ENCODE results near the gene HOXA9. TPM values are rescaled to one million over a fixed set of nuclear protein-coding genes. Genes with fewer than 3 reads are reported as not detected.

HOXA9 gene
- total and polyA plus RNA-seq, 2 experiments from 2014 or later, result not detected

DNA sequence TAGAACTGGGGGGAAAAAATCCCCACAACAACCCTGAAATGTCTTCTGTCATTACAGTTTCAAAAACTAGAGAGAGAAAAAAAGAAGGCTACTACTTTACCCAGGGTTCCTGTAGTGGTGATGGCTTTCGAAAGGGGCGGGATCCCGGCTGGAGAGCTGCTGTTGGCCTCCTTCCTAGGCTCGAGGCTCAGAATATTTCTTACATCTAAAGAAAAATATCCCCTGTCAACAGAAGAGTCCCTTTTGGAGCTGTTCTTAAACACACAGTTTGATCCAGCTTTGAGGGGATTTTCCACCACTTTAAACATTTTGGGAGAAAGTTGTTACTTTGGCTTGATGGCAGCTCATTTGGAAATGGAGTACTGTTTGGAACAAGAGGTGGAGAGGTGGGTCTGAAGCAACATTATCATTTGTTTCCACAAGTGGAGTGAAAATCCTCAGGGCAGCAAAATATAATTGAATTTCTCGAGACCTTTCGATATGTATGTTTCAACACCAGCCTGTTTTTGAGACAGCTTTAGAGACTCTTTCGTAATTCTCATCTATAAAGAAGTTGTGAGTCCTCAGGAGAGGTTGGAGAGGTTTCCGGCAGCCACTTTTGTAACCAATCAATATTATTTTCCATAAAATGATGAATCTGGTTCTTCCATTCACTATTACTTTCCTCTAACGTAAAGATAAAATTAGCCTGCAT is 29.5 kb upstream of the HOXA9 start:
- H3K4me3 ChIP-seq, result no peak overlapping the region
- no peaks in the 10 kb centered on the region for H3K9me3 ChIP-seq (ENCODE audit: low read depth)
- H3K4me1 ChIP-seq (ENCODE audit: low read depth), result no peaks in the 10 kb centered on the region
- H3K27me3 ChIP-seq, result peaks cover 98% of the 10 kb centered on the region
- H3K27ac ChIP-seq, result no peak overlapping the region
- H3K36me3 ChIP-seq, result no peaks in the 10 kb centered on the region
- TF ChIP-seq, protein P1, sequence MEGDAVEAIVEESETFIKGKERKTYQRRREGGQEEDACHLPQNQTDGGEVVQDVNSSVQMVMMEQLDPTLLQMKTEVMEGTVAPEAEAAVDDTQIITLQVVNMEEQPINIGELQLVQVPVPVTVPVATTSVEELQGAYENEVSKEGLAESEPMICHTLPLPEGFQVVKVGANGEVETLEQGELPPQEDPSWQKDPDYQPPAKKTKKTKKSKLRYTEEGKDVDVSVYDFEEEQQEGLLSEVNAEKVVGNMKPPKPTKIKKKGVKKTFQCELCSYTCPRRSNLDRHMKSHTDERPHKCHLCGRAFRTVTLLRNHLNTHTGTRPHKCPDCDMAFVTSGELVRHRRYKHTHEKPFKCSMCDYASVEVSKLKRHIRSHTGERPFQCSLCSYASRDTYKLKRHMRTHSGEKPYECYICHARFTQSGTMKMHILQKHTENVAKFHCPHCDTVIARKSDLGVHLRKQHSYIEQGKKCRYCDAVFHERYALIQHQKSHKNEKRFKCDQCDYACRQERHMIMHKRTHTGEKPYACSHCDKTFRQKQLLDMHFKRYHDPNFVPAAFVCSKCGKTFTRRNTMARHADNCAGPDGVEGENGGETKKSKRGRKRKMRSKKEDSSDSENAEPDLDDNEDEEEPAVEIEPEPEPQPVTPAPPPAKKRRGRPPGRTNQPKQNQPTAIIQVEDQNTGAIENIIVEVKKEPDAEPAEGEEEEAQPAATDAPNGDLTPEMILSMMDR (IDR thresholded peaks at IDR 0.05; ENCODE audit: low read depth, low read length), result no peak
- no peak for DNase-seq (ENCODE audit: low read depth in 1 of 2, low spot score in 1 of 2)

DNA sequence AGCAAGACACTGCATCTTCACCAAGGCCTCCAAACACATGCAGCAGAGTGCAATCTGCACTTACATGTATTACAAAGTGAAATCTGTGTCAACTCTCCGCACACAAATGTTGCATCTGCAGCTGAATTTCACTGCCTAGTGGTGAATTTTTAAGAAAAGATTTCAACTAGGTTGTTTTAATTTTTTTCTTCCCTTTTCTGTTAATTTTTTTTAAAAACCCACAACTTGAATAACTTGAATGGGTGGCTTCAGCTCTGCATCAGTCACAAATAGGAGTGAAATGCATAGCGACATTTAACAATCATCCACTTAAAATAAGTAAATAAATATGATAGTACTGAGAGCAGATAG is 28.6 kb upstream of the HOXA9 start:
- Histone ChIP-seq H3K36me3 (no peaks in the 10 kb centered on the region), H3K27ac (no peak overlapping the region), H3K9me3 (ENCODE audit: low read depth) (no peaks in the 10 kb centered on the region), H3K4me3 (no peak overlapping the region), H3K4me1 (ENCODE audit: low read depth) (no peaks in the 10 kb centered on the region), H3K27me3 (peaks cover 100% of the 10 kb centered on the region)
- no peak for DNase-seq (ENCODE audit: low read depth in 1 of 2, low spot score in 1 of 2)
- TF ChIP-seq, protein P1 (IDR thresholded peaks at IDR 0.05; ENCODE audit: low read depth, low read length), result no peak

DNA sequence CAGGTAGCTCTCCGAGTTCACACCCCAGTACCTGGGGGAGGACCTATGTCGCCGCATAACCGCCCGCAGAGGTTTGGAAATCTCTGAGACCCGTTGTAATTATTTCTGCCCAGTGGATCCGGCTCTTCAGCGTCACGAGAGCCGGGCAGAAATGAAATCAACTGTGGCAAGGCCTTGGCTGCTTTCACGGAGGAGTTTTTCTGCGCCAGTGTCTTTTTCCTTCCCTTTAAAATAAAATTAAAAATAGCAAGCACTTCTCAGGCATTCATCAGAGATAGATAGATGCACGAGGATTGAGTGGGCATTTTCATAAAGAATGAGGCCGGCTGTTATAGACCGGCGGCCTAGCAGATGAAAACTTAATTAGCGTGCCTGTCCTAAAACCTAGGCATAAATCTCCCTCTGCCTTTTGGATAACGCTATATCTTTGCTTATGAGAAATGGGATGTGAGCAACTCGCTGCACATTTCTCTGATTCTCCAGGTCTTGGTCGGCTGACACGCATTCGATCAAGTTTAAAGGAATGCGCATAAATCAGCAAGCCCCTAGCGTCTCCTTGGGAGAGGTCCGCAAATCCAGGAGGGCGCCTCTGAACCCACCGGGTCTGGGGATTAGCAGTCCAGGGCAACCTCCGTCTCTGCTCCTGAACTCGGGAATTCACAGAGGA is 28.1 kb upstream of the HOXA9 start:
- Histone ChIP-seq H3K4me1 (ENCODE audit: low read depth) (no peaks in the 10 kb centered on the region), H3K4me3 (no peak overlapping the region), H3K36me3 (no peaks in the 10 kb centered on the region), H3K9me3 (ENCODE audit: low read depth) (no peaks in the 10 kb centered on the region), H3K27me3 (peaks cover 100% of the 10 kb centered on the region), H3K27ac (no peak overlapping the region)
- no peak for DNase-seq (ENCODE audit: low read depth in 1 of 2, low spot score in 1 of 2)
- TF ChIP-seq, protein P1 (IDR thresholded peaks at IDR 0.05; ENCODE audit: low read depth, low read length), result no peak

DNA sequence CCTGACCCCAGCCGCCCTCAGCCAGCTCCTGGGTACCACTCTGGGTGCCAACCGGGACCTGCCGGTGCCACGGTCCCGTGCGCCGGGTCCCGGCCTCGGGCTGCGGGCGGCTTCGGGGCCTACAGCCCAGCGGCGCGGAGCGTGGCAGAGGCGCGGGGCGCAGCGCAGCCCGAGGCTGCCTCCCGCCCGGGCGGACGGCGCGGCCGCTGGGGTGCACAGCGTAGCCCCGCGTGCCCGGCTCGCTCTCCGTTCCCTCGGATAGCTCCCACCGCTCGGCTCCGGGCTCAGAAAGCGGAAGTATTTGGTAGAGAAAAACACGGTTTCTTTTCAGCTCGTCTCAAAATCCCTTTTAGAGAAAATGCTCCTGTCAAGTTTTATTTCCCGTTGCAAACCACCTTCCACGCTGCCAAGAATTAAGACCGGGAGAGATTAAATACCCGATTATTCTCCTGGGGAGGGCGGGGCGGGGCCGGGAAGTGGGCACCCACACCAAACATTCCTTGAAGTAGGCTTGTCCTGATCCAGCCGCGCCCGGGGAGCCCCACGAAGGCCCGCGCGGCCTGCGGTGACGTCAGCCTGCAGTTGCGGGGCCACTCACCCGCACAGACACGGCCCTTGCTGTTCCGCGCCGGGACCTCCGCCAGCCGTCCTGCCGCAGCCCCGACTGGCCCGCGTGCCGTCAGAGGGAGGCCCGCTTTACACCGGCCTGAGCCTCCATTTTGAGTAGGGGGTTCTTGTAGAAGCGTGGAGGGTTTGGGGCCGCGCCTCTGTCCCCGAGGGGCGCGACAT is 27.4 kb upstream of the HOXA9 start:
- H3K9me3 ChIP-seq (ENCODE audit: low read depth), result no peaks in the 10 kb centered on the region
- H3K27ac ChIP-seq, result no peak overlapping the region
- H3K4me3 ChIP-seq, result no peak overlapping the region
- no peak for DNase-seq (ENCODE audit: low read depth in 1 of 2, low spot score in 1 of 2)
- TF ChIP-seq, protein P1 (IDR thresholded peaks at IDR 0.05; ENCODE audit: low read depth, low read length), result no peak
- H3K36me3 ChIP-seq, result no peaks in the 10 kb centered on the region
- H3K27me3 ChIP-seq, result peaks cover 100% of the 10 kb centered on the region
- H3K4me1 ChIP-seq (ENCODE audit: low read depth), result no peaks in the 10 kb centered on the region

DNA sequence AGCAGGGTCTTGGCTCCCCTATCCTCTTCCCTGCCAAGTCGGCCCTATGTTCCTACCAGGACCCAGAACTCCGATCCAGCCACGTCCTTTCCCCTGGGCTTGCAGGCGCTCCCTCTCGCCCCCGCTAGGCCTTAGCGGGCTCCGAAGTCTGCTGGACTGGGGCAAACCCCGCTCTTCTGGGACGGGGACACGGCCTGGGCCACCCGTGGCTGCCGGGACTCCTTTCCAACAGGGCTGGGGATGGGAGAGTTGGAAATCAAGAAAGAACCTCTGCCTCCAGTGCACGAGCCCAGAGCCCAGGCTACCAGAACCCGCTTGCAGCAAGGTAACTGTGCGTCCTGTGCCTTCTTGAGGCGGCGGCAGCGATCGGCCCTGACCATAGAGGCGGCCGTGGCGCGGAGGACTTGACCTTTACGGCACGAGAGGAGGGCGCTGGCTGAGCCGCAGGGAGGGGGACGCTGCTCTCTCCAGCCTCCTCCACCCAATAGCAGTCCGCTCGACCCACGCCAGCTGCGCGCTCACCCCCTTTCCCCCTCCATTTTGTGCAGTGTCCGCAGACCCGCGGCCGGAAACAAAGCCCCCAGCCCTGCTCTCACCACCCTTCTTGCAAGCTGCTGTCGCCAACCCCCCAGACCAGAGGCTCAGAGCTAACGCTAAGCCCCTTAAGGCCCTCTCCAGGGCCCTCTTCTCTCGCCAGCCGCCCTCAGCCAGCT is 26.7 kb upstream of the HOXA9 start:
- TF ChIP-seq, protein P1 (IDR thresholded peaks at IDR 0.05; ENCODE audit: low read depth, low read length), result no peak
- DNase-seq (ENCODE audit: low read depth in 1 of 2, low spot score in 1 of 2), result no peak
- H3K4me1 ChIP-seq (ENCODE audit: low read depth), result no peaks in the 10 kb centered on the region

More for the DNA sequence above, 26.7 kb upstream of the HOXA9 start:
- Histone ChIP-seq H3K27me3 (peaks cover 100% of the 10 kb centered on the region), H3K4me3 (no peak overlapping the region), H3K36me3 (no peaks in the 10 kb centered on the region), H3K27ac (no peak overlapping the region), H3K9me3 (ENCODE audit: low read depth) (no peaks in the 10 kb centered on the region)
